Vagina (tissue), 2 donors: ENCODE measurements around the gene TNIK. TPM values are rescaled to one million over a fixed set of nuclear protein-coding genes. Genes with fewer than 3 reads are reported as not detected.

Experiments used
- DNase-seq, 2 donors: peaks; one replicate each; pipeline ENCODE4 v3.0.0-alpha.2; 2017; ENCODE audit errors: extremely low spot score in 2 of 2
- H3K27ac ChIP-seq: fragments of 200-600 bp; sonication (generic); one replicate; pipeline ENCODE4 v1.5.1; 2019
- H3K27me3 ChIP-seq: fragments of 200-600 bp; sonication (generic); one replicate; pipeline ENCODE4 v1.5.1; 2019
- H3K36me3 ChIP-seq, 2 donors: fragments of 200-600 bp; sonication (generic); one replicate each; pipeline ENCODE4 v1.5.1; 2017 to 2019
- H3K4me1 ChIP-seq: fragments of 200-600 bp; sonication (generic); one replicate; pipeline ENCODE4 v1.5.1; 2019
- H3K4me3 ChIP-seq, 2 donors: fragments of 200-600 bp; sonication (generic); 1 replicate in 1 of 2; 2 replicates in 1 of 2; pipeline ENCODE4 v1.5.1; 2016 to 2019
- H3K9me3 ChIP-seq: fragments of 200-600 bp; sonication (generic); one replicate; pipeline ENCODE4 v1.5.1; 2019
- POLR2A ChIP-seq, 2 donors: fragments of 450-650 bp; IDR thresholded peaks; one replicate each; pipeline ENCODE4 v1.6.1; 2017; ENCODE audit warnings: antibody characterized with exemption in 2 of 2, mild to moderate bottlenecking in 2 of 2, moderate library complexity in 2 of 2
- POLR2AphosphoS5 ChIP-seq, 2 donors: sonication (generic); formaldehyde crosslinking; IDR thresholded peaks; one replicate each; pipeline ENCODE4 v1.9.0; 2017; ENCODE audit warnings: antibody characterized with exemption in 2 of 2, mild to moderate bottlenecking in 2 of 2, low read depth in 1 of 2; ENCODE audit not compliant: insufficient read depth in 1 of 2
- intact Hi-C: fragments of 100-400 bp; cut with DNase I; formaldehyde crosslinking; loops from one replicate; pipeline ENCODE4 v1.15.1; 2023
- total RNA-seq: library from RNA; depleted of rRNA; stranded (reverse); fragments of >200 nt; gene quantifications from one replicate; pipeline ENCODE4 v1.2.3, GENCODE V29; 2016
- TF ChIP-seq, protein P1 (sequence below), 3 experiments: fragments of 450-650 bp in 2 of 3; fragments of 200-600 bp in 1 of 3; sonication (generic) in 1 of 3; IDR thresholded peaks; one replicate each; pipeline ENCODE4 v1.5.1; 2017 to 2019; ENCODE audit warnings: antibody characterized with exemption in 3 of 3, mild to moderate bottlenecking in 2 of 3, moderate library complexity in 2 of 3

The TNIK gene
- total RNA-seq, 1 donor from 2014 or later, result 5.9 TPM

DNA sequence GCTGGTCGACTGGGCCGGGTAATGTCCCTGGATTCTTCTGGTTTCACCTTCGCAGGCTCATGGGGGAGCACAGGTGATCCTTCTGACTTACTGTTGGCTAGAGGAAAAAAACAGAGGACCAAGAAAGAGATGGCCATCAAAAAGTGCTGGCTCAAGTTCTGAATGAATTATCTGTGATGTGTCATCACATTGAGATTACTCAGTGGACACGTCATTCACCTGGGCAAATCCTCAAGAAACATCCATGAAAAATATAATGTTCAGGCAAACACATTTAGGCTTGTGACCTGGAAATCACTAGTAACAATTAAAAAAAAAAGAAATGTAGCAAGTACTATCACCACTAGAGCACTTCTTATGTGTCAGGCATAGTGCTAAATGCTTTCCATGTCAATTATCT is 352.1 kb downstream of the TNIK start:
- intact Hi-C loops, result no loop called here
- Histone ChIP-seq H3K9me3 (no peaks in the 10 kb centered on the region), H3K4me3 (no peak overlapping the region), H3K27ac (no peak overlapping the region), H3K36me3 (no peaks in the 10 kb centered on the region), H3K4me1 (no peaks in the 10 kb centered on the region), H3K27me3 (no peaks in the 10 kb centered on the region)
- TF ChIP-seq POLR2A (IDR thresholded peaks at IDR 0.05), result no peak
- no peak for TF ChIP-seq POLR2AphosphoS5 (IDR thresholded peaks at IDR 0.05; ENCODE audit: insufficient read depth in 1 of 2, low read depth in 1 of 2)
- TF ChIP-seq, protein P1, sequence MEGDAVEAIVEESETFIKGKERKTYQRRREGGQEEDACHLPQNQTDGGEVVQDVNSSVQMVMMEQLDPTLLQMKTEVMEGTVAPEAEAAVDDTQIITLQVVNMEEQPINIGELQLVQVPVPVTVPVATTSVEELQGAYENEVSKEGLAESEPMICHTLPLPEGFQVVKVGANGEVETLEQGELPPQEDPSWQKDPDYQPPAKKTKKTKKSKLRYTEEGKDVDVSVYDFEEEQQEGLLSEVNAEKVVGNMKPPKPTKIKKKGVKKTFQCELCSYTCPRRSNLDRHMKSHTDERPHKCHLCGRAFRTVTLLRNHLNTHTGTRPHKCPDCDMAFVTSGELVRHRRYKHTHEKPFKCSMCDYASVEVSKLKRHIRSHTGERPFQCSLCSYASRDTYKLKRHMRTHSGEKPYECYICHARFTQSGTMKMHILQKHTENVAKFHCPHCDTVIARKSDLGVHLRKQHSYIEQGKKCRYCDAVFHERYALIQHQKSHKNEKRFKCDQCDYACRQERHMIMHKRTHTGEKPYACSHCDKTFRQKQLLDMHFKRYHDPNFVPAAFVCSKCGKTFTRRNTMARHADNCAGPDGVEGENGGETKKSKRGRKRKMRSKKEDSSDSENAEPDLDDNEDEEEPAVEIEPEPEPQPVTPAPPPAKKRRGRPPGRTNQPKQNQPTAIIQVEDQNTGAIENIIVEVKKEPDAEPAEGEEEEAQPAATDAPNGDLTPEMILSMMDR (IDR thresholded peaks at IDR 0.05), result no peak
- DNase-seq, result no peak

- H3K4me1 ChIP-seq, result no peaks in the 10 kb centered on the region
- H3K27ac ChIP-seq, result no peak overlapping the region
- H3K27me3 ChIP-seq, result no peaks in the 10 kb centered on the region
- no peak overlapping the region for H3K4me3 ChIP-seq
- no peaks in the 10 kb centered on the region for H3K36me3 ChIP-seq
- no peaks in the 10 kb centered on the region for H3K9me3 ChIP-seq
- intact Hi-C loops, result no loop called here
- TF ChIP-seq POLR2AphosphoS5 (IDR thresholded peaks at IDR 0.05; ENCODE audit: insufficient read depth in 1 of 2, low read depth in 1 of 2) (no peak), POLR2A (IDR thresholded peaks at IDR 0.05) (no peak)
- TF ChIP-seq, protein P1 (IDR thresholded peaks at IDR 0.05), result no peak
- DNase-seq, result no peak
Observed at GRCh38 chr3:171103185-171103584, 357.0 kb downstream of the TNIK start.

DNA sequence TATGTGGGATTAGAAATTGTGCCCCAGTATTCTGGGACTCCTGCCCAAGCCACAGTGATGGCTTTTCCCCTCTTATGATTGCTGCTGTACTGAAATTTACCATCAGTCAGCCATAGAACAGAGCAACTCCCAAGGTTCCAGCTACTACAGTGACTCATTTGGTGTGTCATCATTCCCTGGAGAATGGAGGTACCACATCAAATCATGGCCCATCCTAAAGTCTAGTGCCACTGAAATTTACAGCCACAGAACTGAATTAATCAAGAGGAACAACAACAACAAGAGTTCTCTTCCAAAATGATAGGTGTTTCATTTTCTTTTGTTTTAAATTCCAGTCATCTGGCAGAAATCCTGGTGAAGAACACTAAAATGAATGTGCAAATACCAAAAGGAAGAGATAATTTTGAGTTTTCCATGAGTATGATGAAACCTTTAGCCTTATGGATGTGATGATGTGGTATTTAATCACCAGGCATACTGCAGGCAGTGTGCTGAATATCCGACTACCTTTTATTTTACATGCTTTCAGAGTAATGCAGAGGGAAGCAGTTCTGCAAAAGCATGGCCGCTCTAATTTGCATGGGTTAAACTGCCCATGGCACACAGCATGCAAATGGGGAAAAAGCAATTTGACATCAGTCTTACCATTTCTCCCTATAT is 358.1 kb downstream of the TNIK start:
- H3K4me3 ChIP-seq, result no peak overlapping the region
- no peak overlapping the region for H3K27ac ChIP-seq
- intact Hi-C loops, result no loop called here
- TF ChIP-seq, protein P1 (IDR thresholded peaks at IDR 0.05), result no peak
- TF ChIP-seq POLR2A (IDR thresholded peaks at IDR 0.05), result no peak
- no peak for TF ChIP-seq POLR2AphosphoS5 (IDR thresholded peaks at IDR 0.05; ENCODE audit: insufficient read depth in 1 of 2, low read depth in 1 of 2)
- DNase-seq, result no peak
- no peaks in the 10 kb centered on the region for H3K4me1 ChIP-seq
- H3K36me3 ChIP-seq, result no peaks in the 10 kb centered on the region
- H3K27me3 ChIP-seq, result no peaks in the 10 kb centered on the region
- no peaks in the 10 kb centered on the region for H3K9me3 ChIP-seq

DNA sequence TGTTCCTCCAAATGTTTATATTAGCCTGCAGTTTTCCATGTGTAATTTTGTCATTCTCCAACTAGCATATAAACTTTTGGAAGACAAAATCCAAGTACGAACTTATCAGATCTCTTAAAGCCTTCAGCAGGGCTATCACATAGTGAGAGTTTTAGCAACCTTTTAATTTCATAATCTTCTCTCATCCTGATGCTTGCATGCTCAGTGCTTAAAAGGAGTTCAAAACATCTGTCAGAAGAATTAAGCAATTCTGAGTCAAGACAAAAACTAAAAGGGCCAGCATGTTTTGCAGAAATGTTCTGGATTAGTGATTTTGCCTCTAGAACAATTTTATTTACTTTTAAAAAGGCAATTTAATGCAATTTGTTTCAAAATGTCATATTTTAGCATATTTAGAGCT is 360.3 kb downstream of the TNIK start:
- H3K4me1 ChIP-seq, result no peaks in the 10 kb centered on the region
- TF ChIP-seq POLR2A (IDR thresholded peaks at IDR 0.05) (no peak), POLR2AphosphoS5 (IDR thresholded peaks at IDR 0.05; ENCODE audit: insufficient read depth in 1 of 2, low read depth in 1 of 2) (no peak)
- TF ChIP-seq, protein P1 (IDR thresholded peaks at IDR 0.05), result no peak
- H3K4me3 ChIP-seq, result no peak overlapping the region
- DNase-seq, result no peak
- H3K27me3 ChIP-seq, result no peaks in the 10 kb centered on the region
- H3K9me3 ChIP-seq, result no peaks in the 10 kb centered on the region
- H3K27ac ChIP-seq, result no peak overlapping the region
- no peaks in the 10 kb centered on the region for H3K36me3 ChIP-seq
- intact Hi-C loops, result no loop called here

- intact Hi-C loops, result no loop called here
- Histone ChIP-seq H3K4me3 (no peak overlapping the region), H3K4me1 (peaks cover 8% of the 10 kb centered on the region), H3K27me3 (no peaks in the 10 kb centered on the region), H3K9me3 (no peaks in the 10 kb centered on the region), H3K36me3 (no peaks in the 10 kb centered on the region), H3K27ac (no peak overlapping the region)
- TF ChIP-seq, protein P1 (IDR thresholded peaks at IDR 0.05), result no peak
- TF ChIP-seq POLR2A (IDR thresholded peaks at IDR 0.05) (no peak), POLR2AphosphoS5 (IDR thresholded peaks at IDR 0.05; ENCODE audit: insufficient read depth in 1 of 2, low read depth in 1 of 2) (no peak)
- DNase-seq, result no peak
Observed at GRCh38 chr3:171095063-171095462, 365.1 kb downstream of the TNIK start.
